K562 (cell line): ENCODE data around the gene MYOM1. TPM values are rescaled to one million over a fixed set of nuclear protein-coding genes. Genes with fewer than 3 reads are reported as not detected.

ENCODE experiments used
- AFF4 ChIP-seq: sonication (generic); formaldehyde crosslinking; IDR thresholded peaks from 2 replicates; pipeline ENCODE4 v1.8.0; 2023; ENCODE audit warnings: mild to moderate bottlenecking, missing genetic modification reagents
- BCOR ChIP-seq: fragments of 450-650 bp; IDR thresholded peaks from 2 replicates; pipeline ENCODE4 v1.6.1; 2016
- FOXM1 ChIP-seq, 2 experiments: fragments of 450-650 bp in 1 of 2; sonication (generic) in 1 of 2; formaldehyde crosslinking in 1 of 2; IDR thresholded peaks; 2 replicates each; pipeline versions ENCODE4 v1.6.1 to v1.9.0; 2017 to 2022; ENCODE audit warnings: low read depth in 2 of 2, mild to moderate bottlenecking in 2 of 2, missing genetic modification reagents in 1 of 2, moderate library complexity in 1 of 2
- LARP7 ChIP-seq: fragments of 450-650 bp; IDR thresholded peaks from 2 replicates; pipeline ENCODE4 v1.6.1; 2016
- MEF2D ChIP-seq: conservative IDR thresholded peaks from 2 replicates; pipeline ENCODE4 v1.6.1; 2016; ENCODE audit warnings: low read depth, missing genetic modification characterization, missing compliant biosample characterization
- MTA1 ChIP-seq: fragments of 450-650 bp; IDR thresholded peaks from 2 replicates; pipeline ENCODE4 v1.6.1; 2017; ENCODE audit warnings: borderline replicate concordance
- MTA2 ChIP-seq: fragments of 450-650 bp; IDR thresholded peaks from 2 replicates; pipeline ENCODE4 v1.6.1; 2016; ENCODE audit warnings: low read depth
- PTRF ChIP-seq: fragments of 450-650 bp; IDR thresholded peaks from 2 replicates; pipeline ENCODE4 v1.6.1; 2016; ENCODE audit warnings: mild to moderate bottlenecking, missing genetic modification characterization, missing compliant biosample characterization
- RBM22 ChIP-seq: fragments of 200-400 bp; formaldehyde crosslinking; IDR thresholded peaks from 2 replicates; pipeline ENCODE4 v1.6.1; 2018; ENCODE audit warnings: low read length, low read depth; ENCODE audit not compliant: poor library complexity, severe bottlenecking
- RBM39 ChIP-seq: fragments of 200-400 bp; formaldehyde crosslinking; optimal IDR thresholded peaks from 2 replicates; pipeline ENCODE3; 2018; ENCODE audit warnings: low read depth, low read length
- SOX6 ChIP-seq: fragments of 450-650 bp; IDR thresholded peaks from 2 replicates; pipeline ENCODE4 v1.6.1; 2014; ENCODE audit warnings: mild to moderate bottlenecking
- UBTF ChIP-seq, 2 experiments: IDR thresholded peaks; 2 replicates each; pipeline ENCODE4 v1.6.1; 2012; ENCODE audit warnings: improper control_type of control experiment in 2 of 2, low read depth in 2 of 2, low read length in 2 of 2, borderline replicate concordance in 1 of 2
- ZBTB33 ChIP-seq: sonication (generic); formaldehyde crosslinking; IDR thresholded peaks from 2 replicates; pipeline ENCODE4 v1.8.1; 2023; ENCODE audit warnings: mild to moderate bottlenecking, missing genetic modification reagents
- ZNF165 ChIP-seq: fragments of 250-450 bp; sonication (Bioruptor Pico); IDR thresholded peaks from 2 replicates; pipeline ENCODE4 v1.4.0; 2020; ENCODE audit warnings: borderline replicate concordance
- ZNF175 ChIP-seq: fragments of 200-800 bp; sonication (Bioruptor generic); IDR thresholded peaks from 2 replicates; pipeline ENCODE4 v1.6.1; 2016; ENCODE audit warnings: low read depth, mild to moderate bottlenecking, missing genetic modification characterization, missing compliant biosample characterization
- ZNF41 ChIP-seq: fragments of 250-450 bp; sonication (Bioruptor Pico); conservative IDR thresholded peaks from 2 replicates; pipeline ENCODE4 v1.4.0; 2020; ENCODE audit warnings: mild to moderate bottlenecking
- polyA plus RNA-seq, 8 experiments: library from polyadenylated mRNA; depleted of rRNA in 4 of 8; stranded (reverse) in 5 of 8; unstranded in 3 of 8; fragments of >200 nt; fragmentation: Nextera tagmentation in 2 of 8; fragmentation: Illumina TruSeq in 1 of 8; extraction: Ambion mirVana in 2 of 8; extraction: Trizol in 1 of 8; gene quantifications; 2 replicates each; pipeline versions ENCODE4 v1.2.1 to v1.2.3, GENCODE V29; 2011 to 2014; ENCODE audit warnings: inconsistent platforms in 1 of 8, missing spikeins in 1 of 8
- total RNA-seq, 7 experiments: library from RNA; depleted of rRNA in 6 of 7; stranded (reverse); fragments of >200 nt in 6 of 7; fragmentation: Illumina TruSeq in 2 of 7; extraction: Trizol in 2 of 7; gene quantifications; 2 replicates each; pipeline versions ENCODE4 v1.2.1 to v1.2.3, GENCODE V29; 2011 to 2021; ENCODE audit warnings: low replicate concordance in 1 of 7
- TF ChIP-seq, protein P1 (sequence below), 3 experiments: fragments of 200-800 bp in 1 of 3; sonication (Bioruptor generic) in 1 of 3; sonication (generic) in 1 of 3; formaldehyde crosslinking in 1 of 3; IDR thresholded peaks; 2 replicates each; pipeline versions ENCODE4 v1.6.1 to v1.8.0; 2016 to 2022; ENCODE audit warnings: mild to moderate bottlenecking in 2 of 3, missing compliant biosample characterization in 2 of 3, missing genetic modification characterization in 2 of 3, missing genetic modification reagents in 1 of 3

MYOM1 gene
- total and polyA plus RNA-seq, 9 of the 15 experiments (the other 6 are each of a cell fraction or from before 2014, with no cell fraction given), result 0.01 to 0.62 (median 0.25) TPM

GRCh38 chr18:3246635-3247239 lies 27.0 kb upstream of the MYOM1 start (continued):
- TF ChIP-seq BCOR (peak; percentile 37; the same call in 1 of the 2 replicates), LARP7 (no peak), MTA2 (peak; percentile 78), RBM39 (peak; percentile 61), MTA1 (peak; percentile 79; the same call in 1 of the 2 replicates), UBTF (IDR thresholded peaks at IDR 0.05; ENCODE audit: borderline replicate concordance in 1 of 2, low read depth in 2 of 2, low read length in 2 of 2) (peak in 1 of 2 experiments; percentile 85; a peak in 1 of 4 replicates), RBM22 (no peak), AFF4 (CRISPR knock-in tag) (peak; percentile 32; the same call in 1 of the 2 replicates), ZNF175 (CRISPR knock-in tag) (peak; percentile 80), SOX6 (peak; percentile 75), ZNF165 (CRISPR knock-in tag) (0 out of 2 replicates have a peak, but pooled peaks have one; percentile 14), PTRF (tag) (no peak; the same call in 1 of the 2 replicates), FOXM1 (IDR thresholded peaks at IDR 0.05; ENCODE audit: low read depth) (peak; percentile 67), FOXM1 (CRISPR knock-in tag; IDR thresholded peaks at IDR 0.05; ENCODE audit: low read depth) (no peak), ZBTB33 (CRISPR knock-in tag) (0 out of 2 replicates have a peak, but pooled peaks have one; percentile 2), MEF2D (peak; percentile 46; the same call in 1 of the 2 replicates), ZNF41 (CRISPR knock-in tag) (no peak)
- TF ChIP-seq, protein P1, sequence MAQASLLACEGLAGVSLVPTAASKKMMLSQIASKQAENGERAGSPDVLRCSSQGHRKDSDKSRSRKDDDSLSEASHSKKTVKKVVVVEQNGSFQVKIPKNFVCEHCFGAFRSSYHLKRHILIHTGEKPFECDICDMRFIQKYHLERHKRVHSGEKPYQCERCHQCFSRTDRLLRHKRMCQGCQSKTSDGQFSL (CRISPR knock-in tag; IDR thresholded peaks at IDR 0.05), result 0 out of 2 replicates have a peak, but pooled peaks have one; percentile 20
- TF ChIP-seq, protein P1 (tag; IDR thresholded peaks at IDR 0.05), result no peak; a peak in 1 of 4 replicates
